ENCODE results near the gene TOP3A. TPM values are rescaled to one million over a fixed set of nuclear protein-coding genes. Genes with fewer than 3 reads are reported as not detected.

Gene TOP3A
- total and polyA plus RNA-seq, 8 donors = 24.7 to 65.1 (median 50.7) TPM

- Histone ChIP-seq H3K36me3 (peaks cover 0 to 95% of the 10 kb centered on the region in 2 donors), H3K4me3 (no peak overlapping the region), H3K4me1 (peaks cover 15 to 48% of the 10 kb centered on the region in 2 donors), H3K9me3 (no peaks in the 10 kb centered on the region), H3K27ac (no peak overlapping the region), H3K27me3 (no peaks in the 10 kb centered on the region)
- TF ChIP-seq CTCF (IDR thresholded peaks at IDR 0.05) = no peak
- no peak for DNase-seq
- intact Hi-C loops (cut with DNase I) = no loop called here
- no peak for ATAC-seq
These were observed 8.2 kb upstream of the TOP3A start for GRCh38 chr17:18323007-18323406.

- Histone ChIP-seq H3K9me3 (no peaks in the 10 kb centered on the region), H3K27ac (no peak overlapping the region), H3K4me1 (peaks cover 19 to 53% of the 10 kb centered on the region in 2 donors), H3K36me3 (peaks cover 0 to 95% of the 10 kb centered on the region in 2 donors), H3K4me3 (no peak overlapping the region), H3K27me3 (no peaks in the 10 kb centered on the region)
- TF ChIP-seq CTCF (IDR thresholded peaks at IDR 0.05) = no peak
- ATAC-seq = no peak
- DNase-seq = no peak
- intact Hi-C loops (cut with DNase I) = no loop called here
These were observed 7.7 kb upstream of the TOP3A start for GRCh38 chr17:18322522-18322921.

GRCh38 chr17:18321309-18321708 lies 6.5 kb upstream of the TOP3A start:
- ATAC-seq (no peak), DNase-seq (no peak)
- Histone ChIP-seq H3K27me3 (no peaks in the 10 kb centered on the region), H3K4me3 (no peak overlapping the region), H3K4me1 (peaks cover 31 to 65% of the 10 kb centered on the region in 2 donors), H3K27ac (no peak overlapping the region), H3K36me3 (peaks cover 0 to 95% of the 10 kb centered on the region in 2 donors), H3K9me3 (no peaks in the 10 kb centered on the region)
- no peak for TF ChIP-seq CTCF (IDR thresholded peaks at IDR 0.05)
- intact Hi-C loops (cut with DNase I) = no loop called here

DNA sequence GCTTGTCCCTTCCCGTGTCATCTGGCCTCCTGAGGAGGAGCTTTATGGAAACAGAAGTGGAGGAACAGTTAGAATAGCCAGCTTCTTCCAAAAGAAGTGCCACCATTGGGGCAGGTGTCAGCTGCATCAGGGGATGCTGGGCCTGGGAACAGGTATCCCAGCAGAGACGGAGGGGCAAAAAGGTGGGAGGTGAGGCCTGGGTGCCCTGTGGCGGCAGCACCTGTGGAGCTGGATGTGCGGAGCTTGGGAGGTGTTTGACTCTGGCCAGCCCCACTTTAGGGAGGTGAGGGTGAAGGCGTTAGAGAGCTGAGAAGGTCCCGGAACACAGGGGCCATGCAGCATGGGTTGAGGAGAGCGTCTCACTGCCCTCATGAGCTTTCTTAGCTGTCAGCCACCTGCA lies 5.5 kb upstream of the TOP3A start:
- ATAC-seq = no peak
- Histone ChIP-seq H3K36me3 (peaks cover 0 to 86% of the 10 kb centered on the region in 2 donors), H3K9me3 (no peaks in the 10 kb centered on the region), H3K4me3 (no peak overlapping the region), H3K27me3 (no peaks in the 10 kb centered on the region), H3K4me1 (peaks cover 37 to 74% of the 10 kb centered on the region in 2 donors), H3K27ac (no peak overlapping the region)
- no peak for DNase-seq
- no peak for TF ChIP-seq CTCF (IDR thresholded peaks at IDR 0.05)
- intact Hi-C loops (cut with DNase I) = no loop called here

DNA sequence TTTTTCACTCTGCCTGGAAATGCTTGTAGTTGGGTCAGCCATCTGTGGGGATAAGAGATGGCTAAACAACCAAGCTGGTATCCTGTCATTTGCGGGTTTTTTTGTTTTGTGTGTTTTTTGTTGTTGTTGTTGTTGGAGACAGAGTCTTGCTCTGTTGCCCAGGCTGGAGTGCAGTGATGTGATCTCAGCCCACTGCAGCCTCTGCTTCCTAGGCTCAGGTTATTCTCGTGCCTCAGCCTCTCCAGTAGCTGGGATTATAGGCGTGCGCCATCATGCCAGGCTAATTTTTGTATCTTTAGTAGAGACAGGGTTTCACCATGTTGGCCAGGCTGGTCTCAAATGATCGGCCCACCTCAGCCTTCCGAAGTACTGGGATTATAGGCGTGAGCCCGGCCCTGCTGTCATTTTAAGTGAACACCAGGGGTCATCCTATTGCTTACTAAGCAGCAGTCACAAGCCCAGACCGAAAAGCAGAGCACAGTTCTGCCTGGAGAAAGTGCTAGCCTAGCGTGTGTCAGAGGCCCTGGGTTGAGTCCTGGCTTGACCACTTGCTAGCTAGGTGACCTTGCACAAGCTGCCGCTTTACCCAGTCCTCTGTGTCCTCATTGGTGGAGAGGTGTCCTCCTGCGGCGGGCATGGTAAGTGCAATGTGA lies 4.9 kb upstream of the TOP3A start:
- Histone ChIP-seq H3K36me3 (peaks cover 0 to 81% of the 10 kb centered on the region in 2 donors), H3K4me3 (peak overlapping the region in 1 of 2 donors; percentile 32), H3K27me3 (no peaks in the 10 kb centered on the region), H3K4me1 (peaks cover 37 to 69% of the 10 kb centered on the region in 2 donors), H3K9me3 (no peaks in the 10 kb centered on the region), H3K27ac (no peak overlapping the region)
- DNase-seq (peak in 2 of 4 donors; percentile 18 to 47), ATAC-seq (peak; percentile 4)
- TF ChIP-seq CTCF (IDR thresholded peaks at IDR 0.05) = no peak
- intact Hi-C loops (cut with DNase I) = no loop called here

Data from left lung (tissue), 10 donors.